ENCODE data around the gene EXOC2. TPM values are rescaled to one million over a fixed set of nuclear protein-coding genes. Genes with fewer than 3 reads are reported as not detected.

EXOC2 gene
- total RNA-seq, 2 donors from 2014 or later = 17.2 to 24.1 TPM

GRCh38 chr6:599576-600448, 93.1 kb downstream of the EXOC2 start:
- no peak overlapping the region for H3K27ac ChIP-seq
- H3K4me1 ChIP-seq (ENCODE audit: control insufficient read depth in 1 of 2, low read depth in 2 of 2) = no peaks in the 10 kb centered on the region
- H3K27me3 ChIP-seq (replicated peaks; ENCODE audit: insufficient read depth) = no peaks in the 10 kb centered on the region
- no peak for TF ChIP-seq CTCF (IDR thresholded peaks at IDR 0.05)
- no peak for DNase-seq (ENCODE audit: low spot score)
- no peaks in the 10 kb centered on the region for H3K9me3 ChIP-seq
- no peak overlapping the region for H3K4me3 ChIP-seq
- no peaks in the 10 kb centered on the region for H3K36me3 ChIP-seq
- no peak for ATAC-seq (ENCODE audit: insufficient number of reproducible peaks, low FRiP score, low read depth)

- H3K36me3 ChIP-seq = no peaks in the 10 kb centered on the region
- no peak for TF ChIP-seq CTCF (IDR thresholded peaks at IDR 0.05)
- H3K4me1 ChIP-seq (ENCODE audit: control insufficient read depth in 1 of 2, low read depth in 2 of 2) = no peaks in the 10 kb centered on the region
- ATAC-seq (ENCODE audit: insufficient number of reproducible peaks, low FRiP score, low read depth) (no peak), DNase-seq (ENCODE audit: low spot score) (no peak)
- H3K9me3 ChIP-seq = no peaks in the 10 kb centered on the region
- H3K4me3 ChIP-seq = no peak overlapping the region
- no peaks in the 10 kb centered on the region for H3K27me3 ChIP-seq (replicated peaks; ENCODE audit: insufficient read depth)
- H3K27ac ChIP-seq = no peak overlapping the region
Observed at GRCh38 chr6:593907-594212, 99.1 kb downstream of the EXOC2 start.

GRCh38 chr6:593139-593906, 99.6 kb downstream of the EXOC2 start:
- H3K9me3 ChIP-seq = no peaks in the 10 kb centered on the region
- DNase-seq (ENCODE audit: low spot score) (no peak), ATAC-seq (ENCODE audit: insufficient number of reproducible peaks, low FRiP score, low read depth) (no peak)
- peak; percentile 67 for TF ChIP-seq CTCF (IDR thresholded peaks at IDR 0.05)
- H3K36me3 ChIP-seq = no peaks in the 10 kb centered on the region
- H3K4me3 ChIP-seq = no peak overlapping the region
- no peaks in the 10 kb centered on the region for H3K27me3 ChIP-seq (replicated peaks; ENCODE audit: insufficient read depth)
- H3K27ac ChIP-seq = no peak overlapping the region
- no peaks in the 10 kb centered on the region for H3K4me1 ChIP-seq (ENCODE audit: control insufficient read depth in 1 of 2, low read depth in 2 of 2)

GRCh38 chr6:589090-589489, 103.8 kb downstream of the EXOC2 start:
- no peaks in the 10 kb centered on the region for H3K9me3 ChIP-seq
- H3K4me1 ChIP-seq (ENCODE audit: control insufficient read depth in 1 of 2, low read depth in 2 of 2) = no peaks in the 10 kb centered on the region
- no peak overlapping the region for H3K27ac ChIP-seq
- no peaks in the 10 kb centered on the region for H3K36me3 ChIP-seq
- H3K4me3 ChIP-seq = no peak overlapping the region
- no peak for TF ChIP-seq CTCF (IDR thresholded peaks at IDR 0.05)
- ATAC-seq (ENCODE audit: insufficient number of reproducible peaks, low FRiP score, low read depth) (no peak), DNase-seq (ENCODE audit: low spot score) (no peak)
- no peaks in the 10 kb centered on the region for H3K27me3 ChIP-seq (replicated peaks; ENCODE audit: insufficient read depth)

- no peak for ATAC-seq (ENCODE audit: insufficient number of reproducible peaks, low FRiP score, low read depth)
- no peak for DNase-seq (ENCODE audit: low spot score)
- TF ChIP-seq CTCF (IDR thresholded peaks at IDR 0.05) = no peak
- Histone ChIP-seq H3K9me3 (no peaks in the 10 kb centered on the region), H3K27ac (no peak overlapping the region), H3K4me1 (ENCODE audit: control insufficient read depth in 1 of 2, low read depth in 2 of 2) (no peaks in the 10 kb centered on the region), H3K36me3 (no peaks in the 10 kb centered on the region), H3K4me3 (no peak overlapping the region), H3K27me3 (replicated peaks; ENCODE audit: insufficient read depth) (no peaks in the 10 kb centered on the region)
Observed at GRCh38 chr6:586553-586952, 106.4 kb downstream of the EXOC2 start.
